Measurements from ENCODE around the gene CCDC9B.

The CCDC9B gene

DNA sequence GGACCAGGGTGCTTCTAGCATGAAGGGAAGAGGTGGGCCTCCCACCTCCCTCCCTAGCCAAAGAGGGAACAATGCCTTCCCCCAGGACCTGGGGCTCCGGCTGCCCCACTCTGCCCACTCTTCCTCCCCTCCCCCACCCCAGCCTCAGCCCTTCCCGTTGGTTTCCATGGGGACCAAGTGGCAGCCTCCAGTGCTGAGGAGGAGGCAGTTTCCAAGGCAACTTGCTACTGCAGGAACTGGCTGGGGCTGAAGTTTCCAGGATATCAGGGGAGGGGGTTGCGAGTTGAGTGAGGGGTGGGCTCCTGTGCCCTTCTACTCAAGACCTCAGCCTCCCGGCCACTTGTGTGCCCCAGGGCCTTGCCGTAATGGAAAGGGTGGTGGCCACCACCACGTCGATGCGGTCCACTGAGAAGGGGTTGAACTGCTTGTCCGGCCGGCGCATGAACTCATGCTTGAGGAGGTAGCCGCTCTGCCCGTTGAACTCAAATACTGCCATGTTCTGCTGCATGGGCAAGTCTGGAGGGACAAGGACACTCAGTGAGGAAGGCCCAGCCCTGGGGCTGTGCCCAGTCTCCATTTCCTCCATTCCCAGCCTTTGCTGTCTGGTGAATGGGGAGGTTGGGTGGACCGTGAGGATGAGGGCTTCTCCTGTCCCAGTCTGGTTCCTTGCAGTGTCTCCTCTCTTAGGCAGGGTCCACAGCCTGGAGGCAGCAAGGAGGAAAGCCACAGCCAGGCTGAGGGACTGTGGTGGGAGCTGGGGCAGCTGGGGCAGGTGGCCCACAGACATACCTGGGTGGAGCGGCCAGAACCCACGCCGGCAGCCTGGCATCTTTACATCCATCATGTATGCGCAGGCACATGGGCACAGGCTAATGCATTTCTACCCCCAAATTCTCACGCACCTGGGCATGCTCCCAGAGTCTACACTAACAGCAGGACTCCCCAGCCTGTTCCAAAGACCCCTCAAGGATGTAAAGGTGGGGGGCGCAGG, 46.5 kb downstream of the CCDC9B start:
- Histone ChIP-seq H3K9me3 (ENCODE audit: control insufficient read depth, insufficient read depth, low read length) (no peaks in the 10 kb centered on the region), H3K4me1 (ENCODE audit: insufficient read depth, low read length) (peaks cover 8% of the 10 kb centered on the region; the same call in 1 of the 2 replicates), H3K36me3 (ENCODE audit: insufficient read depth, low read length) (no peaks in the 10 kb centered on the region), H3K9ac (ENCODE audit: low read depth, low read length) (no peak overlapping the region)

DNA sequence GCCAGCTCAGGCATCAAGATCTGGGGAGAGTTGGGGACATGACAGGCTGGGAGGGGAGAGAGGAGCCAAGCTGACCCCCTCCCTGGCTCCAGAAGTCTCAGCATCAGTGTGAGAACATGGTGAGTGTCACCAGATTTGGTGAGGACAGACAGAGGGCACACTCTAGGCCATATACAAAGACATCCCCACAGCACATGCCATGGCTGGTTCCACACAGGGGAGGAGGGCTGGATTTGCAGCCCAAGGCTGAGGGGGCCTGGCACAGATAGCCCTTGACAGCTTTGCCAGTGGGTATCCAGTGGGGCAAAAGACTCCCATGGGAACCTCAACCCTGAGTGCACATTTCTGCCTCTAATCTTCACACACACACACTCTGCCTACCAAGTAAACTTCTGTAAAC, 47.7 kb downstream of the CCDC9B start:
- H3K9ac ChIP-seq (ENCODE audit: low read depth, low read length): no peak overlapping the region
- no peaks in the 10 kb centered on the region for H3K9me3 ChIP-seq (ENCODE audit: control insufficient read depth, insufficient read depth, low read length)
- H3K4me1 ChIP-seq (ENCODE audit: insufficient read depth, low read length): peaks cover 8% of the 10 kb centered on the region; the same call in 1 of the 2 replicates
- no peaks in the 10 kb centered on the region for H3K36me3 ChIP-seq (ENCODE audit: insufficient read depth, low read length)

DNA sequence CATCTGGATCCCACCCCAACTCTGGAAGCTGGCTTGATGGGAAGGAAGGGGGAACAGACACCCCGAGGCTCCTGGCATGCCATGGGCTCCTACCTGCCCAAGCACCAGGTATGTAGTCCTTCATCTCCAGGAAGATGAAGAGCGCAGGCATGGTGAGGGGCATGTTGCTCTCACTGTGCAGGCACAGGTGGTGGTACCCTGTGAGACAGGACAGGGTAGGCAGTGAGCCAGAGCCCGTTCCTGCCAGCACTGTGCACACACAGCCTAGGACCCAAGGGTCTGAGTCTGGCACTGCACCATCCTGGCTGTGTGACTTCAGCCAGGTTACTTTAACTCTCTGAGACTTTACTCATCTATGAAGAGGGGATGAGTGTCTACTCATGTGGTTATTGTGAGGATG, 48.5 kb downstream of the CCDC9B start:
- no peaks in the 10 kb centered on the region for H3K9me3 ChIP-seq (ENCODE audit: control insufficient read depth, insufficient read depth, low read length)
- H3K36me3 ChIP-seq (ENCODE audit: insufficient read depth, low read length): no peaks in the 10 kb centered on the region
- peaks cover 9% of the 10 kb centered on the region; the same call in 1 of the 2 replicates for H3K4me1 ChIP-seq (ENCODE audit: insufficient read depth, low read length)

DNA sequence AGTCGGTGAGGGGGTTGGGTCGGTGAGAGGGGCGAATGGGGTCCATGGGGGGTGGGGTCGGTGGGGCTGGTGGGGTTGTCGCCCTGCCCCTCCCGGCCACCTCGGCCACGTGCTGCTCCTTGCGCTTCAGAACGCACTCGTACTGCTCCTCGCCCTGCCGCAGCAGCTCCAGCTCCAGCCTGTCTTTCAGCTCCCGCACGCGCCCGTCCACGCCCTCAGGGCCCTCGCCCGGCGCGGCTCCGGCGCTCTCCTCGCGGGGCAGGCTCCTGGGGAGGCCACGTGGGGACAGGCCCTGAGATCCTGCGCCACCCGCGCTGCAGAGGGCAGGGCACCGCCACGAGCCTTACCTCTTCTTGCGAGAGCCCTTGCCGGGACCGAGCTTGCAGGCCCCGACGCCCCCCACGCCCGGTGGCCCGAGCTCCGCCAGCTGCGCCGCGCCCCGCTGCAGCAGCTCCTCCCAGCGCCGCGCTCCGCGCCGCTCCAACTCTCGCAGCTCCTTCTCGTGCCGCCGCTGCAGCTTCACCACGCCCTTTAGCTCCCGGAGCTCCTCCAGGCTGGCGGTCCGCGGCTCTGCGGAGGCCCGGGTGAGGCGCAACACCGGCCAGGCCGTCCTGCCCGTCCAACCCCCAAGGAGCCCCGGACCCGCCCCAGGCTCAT, 49.7 kb downstream of the CCDC9B start:
- H3K4me1 ChIP-seq (ENCODE audit: insufficient read depth, low read length): peaks cover 19% of the 10 kb centered on the region
- H3K9ac ChIP-seq (ENCODE audit: low read depth, low read length): peak overlapping the region; percentile 42; the same call in 1 of the 2 replicates
- H3K36me3 ChIP-seq (ENCODE audit: insufficient read depth, low read length): no peaks in the 10 kb centered on the region
- no peaks in the 10 kb centered on the region for H3K9me3 ChIP-seq (ENCODE audit: control insufficient read depth, insufficient read depth, low read length)

More for the DNA sequence above, 48.5 kb downstream of the CCDC9B start:
- H3K9ac ChIP-seq (ENCODE audit: low read depth, low read length): no peak overlapping the region

DNA sequence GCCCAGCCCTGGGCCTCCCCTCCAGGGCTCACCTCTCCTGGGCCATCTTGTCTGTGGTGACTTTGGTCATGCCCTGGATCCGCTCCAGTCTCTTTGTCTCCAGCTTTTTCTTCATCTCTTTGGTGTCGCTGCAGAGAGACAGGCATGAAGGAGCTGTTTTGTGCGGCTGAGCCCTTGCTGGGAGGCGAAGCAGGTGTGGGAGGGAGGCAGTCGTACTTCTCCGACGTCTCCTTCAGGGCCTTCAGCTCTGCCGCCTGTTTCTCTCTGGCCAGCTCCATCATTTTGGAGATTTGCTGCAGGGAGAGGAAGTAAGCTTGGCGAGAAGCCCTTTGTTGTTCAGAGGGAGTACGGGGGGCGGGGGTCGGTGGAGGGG, 50.2 kb downstream of the CCDC9B start:
- Histone ChIP-seq H3K4me1 (ENCODE audit: insufficient read depth, low read length) (peaks cover 24% of the 10 kb centered on the region), H3K36me3 (ENCODE audit: insufficient read depth, low read length) (no peaks in the 10 kb centered on the region), H3K9ac (ENCODE audit: low read depth, low read length) (no peak overlapping the region), H3K9me3 (ENCODE audit: control insufficient read depth, insufficient read depth, low read length) (no peaks in the 10 kb centered on the region)

DNA sequence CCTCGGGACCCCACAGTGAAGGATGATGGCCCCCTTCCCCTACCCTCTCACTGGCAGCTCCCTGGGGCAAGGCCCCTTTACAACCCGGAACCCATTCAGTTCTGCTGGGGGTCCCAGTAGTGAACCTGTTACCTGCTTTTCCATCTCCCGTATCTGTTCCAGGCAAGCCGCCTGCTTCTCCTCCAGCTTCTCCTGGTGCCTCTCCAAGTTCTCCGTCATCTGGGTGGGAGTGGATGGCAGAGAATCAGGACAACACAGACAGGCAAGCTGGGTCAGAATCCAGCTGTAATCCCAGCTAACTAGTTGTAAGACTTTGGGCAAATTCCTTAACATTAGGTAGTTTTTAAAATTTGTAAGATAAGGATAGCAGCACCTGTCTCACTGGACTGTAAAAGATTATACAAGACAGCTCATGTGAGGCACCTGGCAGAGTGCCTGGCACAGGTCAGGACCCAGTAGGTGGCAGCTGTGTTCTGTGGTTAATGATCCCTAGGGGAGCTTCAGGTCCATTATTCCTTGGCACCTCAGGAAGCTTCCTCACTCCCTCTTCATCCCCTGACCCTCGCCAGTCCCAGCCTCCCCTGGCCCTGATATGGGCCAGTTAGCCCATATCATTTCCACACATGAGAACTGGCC, 51.5 kb downstream of the CCDC9B start:
- Histone ChIP-seq H3K9ac (ENCODE audit: low read depth, low read length) (no peak overlapping the region), H3K9me3 (ENCODE audit: control insufficient read depth, insufficient read depth, low read length) (no peaks in the 10 kb centered on the region), H3K4me1 (ENCODE audit: insufficient read depth, low read length) (peaks cover 32% of the 10 kb centered on the region), H3K36me3 (ENCODE audit: insufficient read depth, low read length) (no peaks in the 10 kb centered on the region)

DNA sequence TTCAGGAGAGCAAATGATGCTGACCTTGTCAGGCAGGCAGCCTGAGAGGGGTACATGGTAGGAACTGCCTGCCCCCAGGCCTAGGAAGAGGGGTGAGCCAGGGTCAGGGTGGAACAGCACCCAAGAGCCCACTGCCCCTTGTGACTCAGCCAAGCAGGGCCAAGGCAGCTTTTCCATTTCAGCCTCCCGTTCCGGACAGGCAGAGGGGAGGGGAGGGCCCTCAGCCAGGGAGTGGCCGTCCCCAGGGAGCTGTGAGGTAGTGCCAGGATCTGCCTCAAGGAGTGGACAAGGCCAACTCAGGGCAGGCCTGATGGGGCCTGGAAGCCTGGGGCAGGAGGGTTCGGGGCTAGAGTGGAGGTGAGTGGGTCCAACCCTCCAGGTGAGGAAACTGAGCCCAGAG, 52.8 kb downstream of the CCDC9B start:
- Histone ChIP-seq H3K9ac (ENCODE audit: low read depth, low read length) (no peak overlapping the region), H3K36me3 (ENCODE audit: insufficient read depth, low read length) (no peaks in the 10 kb centered on the region), H3K4me1 (ENCODE audit: insufficient read depth, low read length) (peaks cover 32% of the 10 kb centered on the region), H3K9me3 (ENCODE audit: control insufficient read depth, insufficient read depth, low read length) (no peaks in the 10 kb centered on the region)

DNA sequence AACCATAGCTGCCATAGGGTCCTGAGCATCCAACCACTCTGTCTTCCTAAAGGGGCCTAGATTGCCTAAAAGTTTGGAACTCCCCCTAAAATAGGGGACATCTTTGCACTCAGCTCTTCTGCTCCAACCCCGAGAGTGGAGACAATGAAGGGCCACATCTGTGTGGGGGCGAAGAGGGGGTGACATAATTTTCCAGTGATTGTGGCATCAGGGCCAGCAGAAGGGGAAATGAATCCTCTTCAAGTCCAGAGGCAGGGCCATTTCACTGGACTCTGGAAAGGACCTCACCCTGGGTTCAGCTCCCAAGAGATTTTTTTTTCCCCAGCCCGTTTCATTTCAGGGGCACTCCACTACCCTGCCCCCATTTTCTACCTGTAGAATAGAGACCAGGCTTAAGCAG, 53.2 kb downstream of the CCDC9B start:
- Histone ChIP-seq H3K9ac (ENCODE audit: low read depth, low read length) (no peak overlapping the region), H3K36me3 (ENCODE audit: insufficient read depth, low read length) (no peaks in the 10 kb centered on the region), H3K4me1 (ENCODE audit: insufficient read depth, low read length) (peaks cover 32% of the 10 kb centered on the region), H3K9me3 (ENCODE audit: control insufficient read depth, insufficient read depth, low read length) (no peaks in the 10 kb centered on the region)

DNA sequence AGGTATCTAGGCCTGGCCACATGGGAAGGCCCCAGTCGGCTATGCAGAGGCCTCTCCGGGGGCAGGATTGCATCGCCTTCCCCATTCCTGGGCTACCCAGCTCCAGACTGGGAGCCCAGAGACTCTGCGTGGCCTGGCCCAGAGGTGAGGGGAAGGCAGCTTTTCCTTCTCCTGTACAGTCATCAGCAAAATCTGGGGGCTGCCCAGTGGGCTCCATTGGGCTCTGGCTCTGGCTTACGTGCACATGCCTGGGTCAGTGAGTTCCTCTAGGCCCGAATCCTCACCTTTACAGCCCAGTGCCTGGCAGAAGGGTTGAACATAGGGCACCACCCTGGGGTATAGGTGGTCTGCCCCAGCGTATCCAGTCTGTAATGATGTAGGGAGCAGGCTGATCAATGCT, 53.9 kb downstream of the CCDC9B start:
- Histone ChIP-seq H3K9me3 (ENCODE audit: control insufficient read depth, insufficient read depth, low read length) (no peaks in the 10 kb centered on the region), H3K36me3 (ENCODE audit: insufficient read depth, low read length) (no peaks in the 10 kb centered on the region), H3K4me1 (ENCODE audit: insufficient read depth, low read length) (peaks cover 32% of the 10 kb centered on the region), H3K9ac (ENCODE audit: low read depth, low read length) (no peak overlapping the region)

DNA sequence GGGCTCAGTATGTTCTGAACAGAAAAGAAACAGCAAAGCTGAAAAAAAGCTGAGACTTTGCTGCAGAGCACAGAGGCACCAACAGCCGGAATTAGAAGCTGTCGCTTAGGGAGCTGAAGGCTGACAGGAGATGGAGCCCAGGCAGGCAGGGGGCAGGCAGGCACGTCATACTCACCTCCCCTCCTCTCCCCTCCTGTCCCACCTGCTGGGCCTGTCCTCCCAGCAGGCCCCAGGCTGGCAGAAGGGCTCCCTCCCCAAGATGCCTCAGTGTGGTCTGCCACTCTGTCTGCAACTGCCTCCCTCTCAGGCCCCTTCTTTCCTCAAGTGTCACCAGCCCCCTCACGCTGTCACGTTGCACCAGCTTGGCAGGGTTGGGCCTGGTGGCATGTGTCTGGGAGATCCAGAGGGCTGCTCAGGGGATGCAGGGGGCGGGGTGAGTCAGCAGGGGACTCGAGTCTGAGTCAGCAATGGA, 54.6 kb downstream of the CCDC9B start:
- Histone ChIP-seq H3K4me1 (ENCODE audit: insufficient read depth, low read length) (peaks cover 32% of the 10 kb centered on the region), H3K36me3 (ENCODE audit: insufficient read depth, low read length) (no peaks in the 10 kb centered on the region), H3K9ac (ENCODE audit: low read depth, low read length) (no peak overlapping the region), H3K9me3 (ENCODE audit: control insufficient read depth, insufficient read depth, low read length) (no peaks in the 10 kb centered on the region)

DNA sequence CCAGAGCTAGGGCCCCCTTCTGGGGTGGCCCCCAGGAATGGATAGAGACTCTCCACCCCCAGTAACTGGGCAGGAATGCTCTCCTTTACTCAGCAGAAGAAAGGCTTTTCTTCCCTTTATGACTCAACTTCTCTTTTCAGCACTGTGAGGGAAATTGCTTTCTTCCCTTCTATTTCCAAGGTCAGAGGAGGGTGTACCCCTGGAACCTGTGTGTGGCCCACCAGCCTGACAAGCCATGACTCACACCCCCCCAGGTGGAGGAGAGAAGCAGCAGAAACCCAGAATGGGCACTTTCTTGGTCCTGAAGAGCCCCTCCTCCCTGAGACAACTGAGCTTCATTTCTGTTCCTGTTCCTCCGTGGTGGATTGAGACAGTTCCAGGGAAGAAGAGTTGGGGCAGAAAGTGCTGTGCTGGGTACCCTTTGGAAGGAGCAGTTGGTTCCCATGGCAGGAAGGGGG, 55.2 kb downstream of the CCDC9B start:
- no peaks in the 10 kb centered on the region for H3K36me3 ChIP-seq (ENCODE audit: insufficient read depth, low read length)
- H3K4me1 ChIP-seq (ENCODE audit: insufficient read depth, low read length): peaks cover 35% of the 10 kb centered on the region
- H3K9me3 ChIP-seq (ENCODE audit: control insufficient read depth, insufficient read depth, low read length): no peaks in the 10 kb centered on the region
- H3K9ac ChIP-seq (ENCODE audit: low read depth, low read length): no peak overlapping the region

DNA sequence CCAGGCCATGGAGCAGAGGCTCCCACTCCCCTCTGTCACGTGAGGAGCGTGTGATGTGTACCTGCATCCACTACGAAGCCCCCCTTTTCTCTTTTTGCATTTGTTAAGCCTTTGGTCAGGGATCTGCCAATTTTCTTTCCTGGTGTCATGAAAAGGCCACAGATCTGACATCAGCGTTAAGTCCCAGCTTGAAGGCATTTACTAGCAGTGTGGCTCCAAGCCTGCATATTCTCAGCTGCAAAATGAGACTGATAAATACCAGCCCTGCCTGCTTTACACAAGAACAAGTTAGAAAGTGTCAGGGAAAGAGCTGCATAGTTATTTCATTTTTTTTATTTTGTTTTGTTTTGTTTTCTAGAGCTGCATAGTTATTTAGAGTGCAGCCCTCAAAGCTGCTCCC, 55.6 kb downstream of the CCDC9B start:
- H3K9me3 ChIP-seq (ENCODE audit: control insufficient read depth, insufficient read depth, low read length): no peaks in the 10 kb centered on the region
- H3K4me1 ChIP-seq (ENCODE audit: insufficient read depth, low read length): peaks cover 32% of the 10 kb centered on the region
- H3K9ac ChIP-seq (ENCODE audit: low read depth, low read length): no peak overlapping the region
- H3K36me3 ChIP-seq (ENCODE audit: insufficient read depth, low read length): no peaks in the 10 kb centered on the region

DNA sequence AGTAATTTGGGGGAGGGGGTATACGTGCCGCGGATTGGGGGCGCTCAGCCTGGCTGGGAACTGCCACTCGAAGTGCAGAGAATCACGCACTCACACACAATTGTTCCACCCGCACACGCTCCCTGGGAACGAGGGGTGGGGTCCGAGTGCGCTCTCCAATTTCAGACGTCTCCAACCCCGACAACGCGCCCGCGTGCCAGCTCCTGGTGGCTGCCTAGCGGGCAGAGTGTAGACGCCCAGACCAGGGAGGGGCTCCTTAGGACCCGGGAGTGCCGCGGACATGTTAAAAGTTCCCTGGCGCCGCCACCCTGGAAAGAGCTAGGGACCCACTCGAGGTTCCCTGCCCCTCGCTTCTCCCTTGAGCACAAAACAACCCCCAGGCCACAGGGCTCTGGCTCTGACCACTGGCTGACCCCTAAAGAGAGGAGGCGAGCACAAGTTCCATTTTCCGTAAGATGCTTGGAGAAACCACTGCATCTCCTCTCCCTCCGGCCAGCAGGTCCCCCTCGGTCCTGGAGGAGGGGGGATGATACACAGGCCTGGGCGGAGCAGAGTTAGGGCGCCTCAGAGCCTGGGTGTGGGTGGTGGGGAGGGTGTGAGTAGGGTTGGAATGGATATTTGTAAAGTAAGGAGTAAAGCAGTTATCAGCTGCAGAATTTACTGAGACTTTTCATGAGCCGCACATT, 57.0 kb downstream of the CCDC9B start:
- no peaks in the 10 kb centered on the region for H3K36me3 ChIP-seq (ENCODE audit: insufficient read depth, low read length)
- peaks cover 32% of the 10 kb centered on the region for H3K4me1 ChIP-seq (ENCODE audit: insufficient read depth, low read length)
- H3K9me3 ChIP-seq (ENCODE audit: control insufficient read depth, insufficient read depth, low read length): no peaks in the 10 kb centered on the region
- H3K9ac ChIP-seq (ENCODE audit: low read depth, low read length): peak overlapping the region; percentile 57

Data from ES-I3 (cell line).